ENCODE data around the gene BCL2L11.
A peak's percentile ranks its signal among the peaks of the same experiment; 100 is the strongest.

The BCL2L11 gene

GRCh38 chr2:111145103-111145760 is 24.5 kb downstream of the BCL2L11 start:
- no peak for DNase-seq

- no peak for DNase-seq
These were observed 25.2 kb downstream of the BCL2L11 start for GRCh38 chr2:111145951-111146350.

GRCh38 chr2:111148225-111148873 is 27.6 kb downstream of the BCL2L11 start:
- DNase-seq, result no peak

GRCh38 chr2:111148925-111149324 is 28.2 kb downstream of the BCL2L11 start:
- DNase-seq, result no peak

- no peak for DNase-seq
These were observed 29.3 kb downstream of the BCL2L11 start for GRCh38 chr2:111149882-111150455.

- DNase-seq, result no peak
These were observed 34.0 kb downstream of the BCL2L11 start for GRCh38 chr2:111154758-111155157.

- peak; percentile 66 for DNase-seq
These were observed 34.9 kb downstream of the BCL2L11 start for GRCh38 chr2:111155610-111156009.

GRCh38 chr2:111156529-111156928 is 35.8 kb downstream of the BCL2L11 start:
- DNase-seq, result no peak

- DNase-seq, result peak; percentile 68
These were observed 36.5 kb downstream of the BCL2L11 start for GRCh38 chr2:111157071-111157661.

GRCh38 chr2:111157798-111158197 is 37.1 kb downstream of the BCL2L11 start:
- peak; percentile 61 for DNase-seq

- no peak for DNase-seq
These were observed 38.9 kb downstream of the BCL2L11 start for GRCh38 chr2:111159641-111160040.

- no peak for DNase-seq
These were observed 40.0 kb downstream of the BCL2L11 start for GRCh38 chr2:111160758-111161157.

- DNase-seq, result no peak
These were observed 41.3 kb downstream of the BCL2L11 start for GRCh38 chr2:111161971-111162370.

GRCh38 chr2:111162718-111163331 is 42.1 kb downstream of the BCL2L11 start:
- DNase-seq, result peak; percentile 73

- DNase-seq, result no peak
These were observed 43.4 kb downstream of the BCL2L11 start for GRCh38 chr2:111164078-111164477.

- DNase-seq, result no peak
These were observed 44.4 kb downstream of the BCL2L11 start for GRCh38 chr2:111165084-111165483.

- DNase-seq, result no peak
These were observed 45.4 kb downstream of the BCL2L11 start for GRCh38 chr2:111166115-111166514.

- DNase-seq, result peak; percentile 17
These were observed 46.6 kb downstream of the BCL2L11 start for GRCh38 chr2:111167076-111167862.

- no peak for DNase-seq
These were observed 47.1 kb downstream of the BCL2L11 start for GRCh38 chr2:111167863-111168162.

GRCh38 chr2:111168528-111169239 is 48.0 kb downstream of the BCL2L11 start:
- no peak for DNase-seq

- no peak for DNase-seq
These were observed 48.6 kb downstream of the BCL2L11 start for GRCh38 chr2:111169268-111169667.

- no peak for DNase-seq
These were observed 49.2 kb downstream of the BCL2L11 start for GRCh38 chr2:111169924-111170323.
